HFF-Myc (cell line): ENCODE data around the gene CACNA2D4.

Experiments used
- DNase-seq: peaks from one replicate; pipeline ENCODE4 v3.0.0-alpha.2; 2011; ENCODE audit warnings: low read depth; ENCODE audit errors: extremely low read depth
- H3K4me3 ChIP-seq: replicated peaks from 2 replicates; pipeline ENCODE4 v1.5.1; 2011; ENCODE audit warnings: low read depth, mild to moderate bottlenecking, control low read depth, low read length
- TF ChIP-seq, protein P1 (sequence below): IDR thresholded peaks from 2 replicates; pipeline ENCODE4 v1.5.1; 2012; ENCODE audit warnings: mild to moderate bottlenecking, low read depth, low read length, control low read depth; ENCODE audit errors: missing control alignments

CACNA2D4 gene

DNA sequence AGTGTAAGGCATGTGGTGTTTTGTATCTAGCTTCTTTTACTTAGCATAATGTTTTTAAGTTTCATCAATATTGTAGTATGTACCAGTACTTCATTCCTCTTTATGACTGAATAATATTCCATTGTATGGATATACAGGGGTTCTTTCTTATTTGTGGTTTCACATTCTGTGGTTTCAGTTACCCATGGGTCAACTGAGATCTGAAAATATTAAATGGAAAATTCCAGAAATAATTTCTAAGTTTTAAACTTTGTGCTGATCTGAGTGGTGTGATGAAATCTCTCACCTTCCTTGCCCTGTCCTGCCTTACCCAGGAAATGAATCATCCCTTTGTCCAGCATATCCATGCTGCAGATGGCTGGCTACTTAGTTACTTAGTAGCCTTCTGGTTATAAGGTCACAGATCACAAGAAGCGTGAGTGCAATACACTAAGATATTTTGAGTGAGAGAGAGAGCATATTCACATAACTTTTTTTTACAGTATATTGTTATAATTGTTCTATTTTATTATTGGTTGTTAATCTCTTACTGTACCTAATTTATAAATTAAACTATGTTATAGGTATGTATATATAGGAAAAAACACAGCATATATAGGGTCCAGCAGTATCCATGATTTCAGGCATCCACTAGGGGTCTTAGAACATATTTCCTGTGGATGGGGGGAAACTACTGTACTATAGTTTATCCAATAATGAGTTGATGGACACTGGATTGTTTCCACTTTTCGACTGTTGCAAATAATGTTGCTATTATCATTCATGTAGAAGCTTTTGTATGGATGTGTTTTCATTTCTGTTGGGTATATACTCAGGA, 157.7 kb downstream of the CACNA2D4 start:
- no peak for DNase-seq
- no peak overlapping the region for H3K4me3 ChIP-seq

DNA sequence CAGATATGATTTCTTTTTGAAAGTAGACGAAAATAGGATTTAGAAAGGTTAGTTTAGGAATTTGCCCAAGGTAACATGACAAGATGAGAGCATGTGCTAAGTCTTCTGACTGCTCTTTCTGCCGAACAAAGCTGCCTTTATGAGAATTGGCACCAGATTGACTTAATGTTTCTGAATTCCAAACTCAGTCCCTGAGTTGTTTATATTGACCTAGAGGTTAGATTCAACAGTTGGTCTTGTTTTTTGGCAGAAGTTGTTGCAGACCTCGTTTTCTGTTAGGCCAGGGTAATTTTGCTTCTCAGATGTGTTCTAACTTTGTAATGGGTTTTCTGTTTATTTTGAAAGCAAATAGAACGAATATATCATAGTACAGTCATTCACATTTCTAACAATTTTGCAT, 159.6 kb downstream of the CACNA2D4 start:
- H3K4me3 ChIP-seq: no peak overlapping the region
- TF ChIP-seq, protein P1, sequence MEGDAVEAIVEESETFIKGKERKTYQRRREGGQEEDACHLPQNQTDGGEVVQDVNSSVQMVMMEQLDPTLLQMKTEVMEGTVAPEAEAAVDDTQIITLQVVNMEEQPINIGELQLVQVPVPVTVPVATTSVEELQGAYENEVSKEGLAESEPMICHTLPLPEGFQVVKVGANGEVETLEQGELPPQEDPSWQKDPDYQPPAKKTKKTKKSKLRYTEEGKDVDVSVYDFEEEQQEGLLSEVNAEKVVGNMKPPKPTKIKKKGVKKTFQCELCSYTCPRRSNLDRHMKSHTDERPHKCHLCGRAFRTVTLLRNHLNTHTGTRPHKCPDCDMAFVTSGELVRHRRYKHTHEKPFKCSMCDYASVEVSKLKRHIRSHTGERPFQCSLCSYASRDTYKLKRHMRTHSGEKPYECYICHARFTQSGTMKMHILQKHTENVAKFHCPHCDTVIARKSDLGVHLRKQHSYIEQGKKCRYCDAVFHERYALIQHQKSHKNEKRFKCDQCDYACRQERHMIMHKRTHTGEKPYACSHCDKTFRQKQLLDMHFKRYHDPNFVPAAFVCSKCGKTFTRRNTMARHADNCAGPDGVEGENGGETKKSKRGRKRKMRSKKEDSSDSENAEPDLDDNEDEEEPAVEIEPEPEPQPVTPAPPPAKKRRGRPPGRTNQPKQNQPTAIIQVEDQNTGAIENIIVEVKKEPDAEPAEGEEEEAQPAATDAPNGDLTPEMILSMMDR: no peak
- no peak for DNase-seq

More for the DNA sequence above, 157.7 kb downstream of the CACNA2D4 start:
- TF ChIP-seq, protein P1: no peak

DNA sequence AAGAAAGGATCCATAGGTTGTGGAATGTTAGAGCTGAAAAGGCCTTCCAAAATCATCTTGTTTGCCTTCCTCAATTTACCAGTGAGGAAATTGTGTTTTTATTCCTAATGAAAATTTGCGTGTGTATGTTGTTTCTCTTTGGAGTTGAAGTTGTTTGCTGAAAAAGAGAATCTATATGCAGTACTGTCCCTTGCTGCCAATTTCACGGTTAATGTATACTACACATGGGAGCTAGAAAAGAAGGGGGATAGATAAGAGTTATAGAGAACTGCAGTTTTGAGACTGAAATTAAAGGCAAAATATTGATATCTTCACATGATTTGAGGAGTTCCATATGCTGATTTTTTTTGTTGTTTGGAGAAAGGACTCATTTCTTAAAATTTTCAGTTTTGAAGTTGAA, 160.1 kb downstream of the CACNA2D4 start:
- DNase-seq: no peak
- no peak overlapping the region for H3K4me3 ChIP-seq
- TF ChIP-seq, protein P1: no peak

DNA sequence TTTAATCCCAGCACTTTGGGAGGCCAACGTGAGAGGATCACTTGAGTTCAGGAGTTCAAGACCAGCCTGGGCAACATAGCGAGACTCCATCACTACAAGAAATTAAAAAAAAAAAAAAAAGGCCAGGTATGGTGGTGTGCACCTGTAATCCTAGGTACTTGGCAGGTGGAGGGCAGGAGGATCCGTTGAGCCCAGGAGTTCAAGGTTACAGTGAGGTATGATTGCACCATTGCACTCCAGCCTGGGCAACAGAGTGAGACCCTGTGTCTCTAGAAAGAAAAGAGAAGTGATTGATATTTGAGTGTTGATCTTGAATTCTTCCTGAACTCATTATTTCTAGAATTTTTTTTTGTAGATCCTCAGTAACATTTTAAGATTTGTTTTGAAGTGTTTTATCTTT, 168.2 kb downstream of the CACNA2D4 start:
- no peak overlapping the region for H3K4me3 ChIP-seq
- TF ChIP-seq, protein P1: no peak
- no peak for DNase-seq

DNA sequence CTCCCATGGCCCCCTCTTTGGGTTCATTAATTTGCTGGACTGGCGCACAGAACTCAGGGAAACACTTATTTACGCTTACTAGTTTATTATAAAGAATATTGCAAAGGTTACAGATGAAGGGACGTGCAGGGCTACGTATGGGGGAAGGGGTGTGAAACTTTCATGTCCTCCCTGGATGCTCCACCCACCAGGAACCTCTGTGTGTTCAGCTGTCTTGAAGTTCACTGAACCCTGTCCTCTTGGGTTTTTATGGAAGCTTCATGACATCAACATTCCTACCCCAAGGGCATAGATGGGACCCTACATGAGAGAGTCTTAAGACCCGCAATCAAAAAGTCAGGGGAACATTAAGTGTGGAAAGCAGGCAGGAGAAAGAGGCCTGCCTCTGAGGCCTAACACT, 169.4 kb downstream of the CACNA2D4 start:
- no peak overlapping the region for H3K4me3 ChIP-seq
- no peak for DNase-seq
- TF ChIP-seq, protein P1: no peak

DNA sequence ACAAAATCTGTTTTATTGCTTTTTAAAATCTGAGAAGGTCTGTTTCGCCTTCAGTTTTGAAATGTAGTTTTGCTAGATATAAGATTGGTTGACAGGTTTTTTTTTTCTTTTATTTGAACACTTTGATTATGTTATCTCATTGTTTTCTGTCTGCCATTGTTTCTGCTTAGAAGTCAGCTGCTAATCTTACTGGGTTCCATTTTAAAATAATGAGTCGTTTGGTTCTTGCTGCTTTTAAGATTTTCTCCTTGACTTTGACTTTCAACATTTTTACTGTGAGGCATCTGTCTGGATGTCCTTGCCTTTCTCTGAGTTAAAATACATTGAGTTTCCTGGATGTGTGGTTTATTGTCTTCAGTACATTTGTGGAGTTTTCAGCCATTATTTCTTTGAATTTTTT, 170.8 kb downstream of the CACNA2D4 start:
- no peak for DNase-seq
- no peak overlapping the region for H3K4me3 ChIP-seq
- TF ChIP-seq, protein P1: no peak
